ENCODE data around the gene DENND4A.
A peak's percentile ranks its signal among the peaks of the same experiment; 100 is the strongest.
"Not testable (repeated sequence)": the region's sequence is repeated elsewhere in the genome, so short reads cannot be mapped to it uniquely, and the experiment has no call there.

The DENND4A gene

GRCh38 chr15:65818927-65819562, 27.0 kb upstream of the DENND4A start:
- DNase-seq = no peak

DNA sequence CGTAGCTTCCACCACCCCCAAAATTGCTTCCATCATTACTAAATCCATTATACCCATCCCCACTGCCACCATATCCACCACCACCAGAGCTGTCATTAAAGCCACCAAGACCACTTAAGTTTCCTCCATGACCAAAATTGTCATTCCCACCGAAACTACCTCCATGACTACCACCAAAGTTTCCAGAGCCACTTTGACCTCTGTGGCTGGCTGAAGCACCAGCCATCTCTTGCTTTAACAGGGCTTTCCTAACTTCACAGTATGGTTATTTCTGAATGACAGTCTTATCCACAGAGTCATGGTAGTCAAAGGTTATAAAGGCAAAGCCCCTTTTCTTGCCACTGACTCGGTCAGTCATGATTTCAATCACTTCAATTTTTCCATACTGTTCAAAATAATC, 24.3 kb upstream of the DENND4A start:
- no peak for DNase-seq

DNA sequence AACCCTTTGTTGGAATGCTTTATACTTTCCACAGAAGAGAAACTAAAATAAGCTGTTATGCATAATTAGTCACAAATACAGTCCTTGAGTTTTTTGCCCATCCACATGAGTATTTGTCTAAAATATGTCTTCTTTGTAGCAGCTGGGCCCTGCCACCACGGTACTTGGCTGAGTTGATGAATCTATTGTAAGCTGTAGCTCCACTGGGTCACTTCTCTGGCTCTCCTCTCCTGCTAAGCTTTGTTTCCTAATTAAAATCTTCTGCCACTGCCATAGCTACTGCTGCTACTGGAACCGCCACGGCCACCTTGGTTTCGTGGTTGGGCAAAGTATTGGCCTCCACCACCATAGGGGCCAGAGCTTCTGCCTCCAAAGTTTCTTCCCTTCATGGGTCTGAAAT, 23.9 kb upstream of the DENND4A start:
- not testable (repeated sequence) for DNase-seq

DNA sequence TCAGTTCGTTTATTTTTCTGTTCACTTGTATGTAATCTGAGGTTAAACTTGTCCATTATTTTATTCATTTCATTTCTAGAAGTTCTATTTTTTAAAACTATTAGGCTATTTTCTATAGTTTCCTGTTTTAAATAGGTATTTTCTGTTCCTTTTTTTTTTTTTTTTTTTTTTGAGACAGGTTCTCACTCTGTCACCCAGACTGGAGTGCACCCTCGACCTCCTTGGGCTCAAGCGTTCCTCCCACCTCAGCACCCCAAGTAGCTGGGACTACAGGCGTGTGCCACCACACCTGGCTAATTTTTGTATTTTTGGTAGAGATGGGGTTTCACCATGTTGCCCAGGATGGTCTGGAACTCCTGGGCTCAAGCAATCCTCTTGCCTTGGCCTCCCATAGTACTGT, 22.2 kb upstream of the DENND4A start:
- DNase-seq = not testable (repeated sequence)

- no peak for DNase-seq
Measured at GRCh38 chr15:65812916-65813315, 20.8 kb upstream of the DENND4A start.

DNA sequence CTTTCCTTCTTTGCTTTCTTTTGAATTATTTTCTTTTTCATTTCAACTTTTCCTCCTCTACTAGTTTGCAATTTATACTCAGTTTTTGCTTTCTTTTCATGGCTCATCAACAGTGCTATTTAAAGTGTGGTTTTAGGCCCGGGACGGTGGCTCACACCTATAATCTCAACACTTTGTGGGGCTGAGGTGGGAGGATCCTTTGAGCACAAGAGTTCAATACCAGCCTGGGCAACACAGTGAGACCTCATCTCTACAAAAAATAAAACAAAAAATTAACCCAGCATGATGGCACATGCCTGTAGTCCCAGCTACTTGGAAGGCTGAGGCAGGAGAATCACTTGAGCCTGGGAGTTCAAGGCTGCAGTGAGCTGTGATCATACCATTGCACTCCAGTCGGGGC, 20.4 kb upstream of the DENND4A start:
- DNase-seq = no peak

DNA sequence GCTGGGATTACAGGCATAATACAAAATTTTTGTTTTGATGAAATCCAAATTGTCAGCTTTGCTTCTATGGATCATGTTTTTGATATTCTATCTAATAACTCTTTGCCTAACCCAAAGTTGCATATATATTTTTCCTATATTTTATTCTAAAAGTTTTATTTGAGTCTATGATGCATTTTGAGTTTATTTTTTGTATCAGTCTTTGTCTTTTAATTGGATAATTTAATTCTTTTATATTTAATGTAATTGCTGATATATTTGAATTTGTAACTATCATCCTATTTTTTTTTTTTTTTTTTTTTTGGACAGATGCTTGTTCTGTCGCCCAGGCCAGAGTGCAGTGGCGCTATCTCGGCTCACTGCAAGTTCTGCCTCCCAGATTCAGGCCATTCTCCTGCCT, 19.7 kb upstream of the DENND4A start:
- no peak for DNase-seq

- DNase-seq = not testable (repeated sequence)
Measured at GRCh38 chr15:65811011-65811733, 19.1 kb upstream of the DENND4A start.

- no peak for DNase-seq
Measured at GRCh38 chr15:65806397-65806796, 14.3 kb upstream of the DENND4A start.

GRCh38 chr15:65805019-65805745, 13.1 kb upstream of the DENND4A start:
- no peak for DNase-seq

- no peak for DNase-seq
Measured at GRCh38 chr15:65804252-65804931, 12.3 kb upstream of the DENND4A start.

- no peak for DNase-seq
Measured at GRCh38 chr15:65801229-65801805, 9.2 kb upstream of the DENND4A start.

DNA sequence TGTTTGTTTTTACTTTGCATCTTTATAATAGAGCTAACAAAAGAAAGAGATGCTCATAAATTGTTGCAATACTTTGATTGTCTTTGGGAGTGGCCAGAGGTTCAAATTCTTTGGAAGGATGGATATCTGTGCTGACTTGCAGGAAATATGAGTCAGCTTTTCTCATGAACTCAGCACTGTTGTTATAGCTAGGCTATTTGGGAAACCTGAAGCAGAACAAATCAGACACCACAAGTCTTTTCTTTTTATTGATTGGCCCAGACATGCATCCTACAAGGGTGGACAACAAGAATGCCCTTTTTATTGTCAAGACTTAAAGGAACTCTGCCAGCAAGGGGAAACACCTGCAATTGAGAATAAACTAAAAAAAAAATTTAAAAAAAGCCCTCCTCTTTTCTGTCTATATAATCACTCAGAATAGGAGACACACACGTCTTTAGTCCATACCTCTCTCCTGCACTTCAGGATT, 4.6 kb upstream of the DENND4A start:
- no peak for DNase-seq

DNA sequence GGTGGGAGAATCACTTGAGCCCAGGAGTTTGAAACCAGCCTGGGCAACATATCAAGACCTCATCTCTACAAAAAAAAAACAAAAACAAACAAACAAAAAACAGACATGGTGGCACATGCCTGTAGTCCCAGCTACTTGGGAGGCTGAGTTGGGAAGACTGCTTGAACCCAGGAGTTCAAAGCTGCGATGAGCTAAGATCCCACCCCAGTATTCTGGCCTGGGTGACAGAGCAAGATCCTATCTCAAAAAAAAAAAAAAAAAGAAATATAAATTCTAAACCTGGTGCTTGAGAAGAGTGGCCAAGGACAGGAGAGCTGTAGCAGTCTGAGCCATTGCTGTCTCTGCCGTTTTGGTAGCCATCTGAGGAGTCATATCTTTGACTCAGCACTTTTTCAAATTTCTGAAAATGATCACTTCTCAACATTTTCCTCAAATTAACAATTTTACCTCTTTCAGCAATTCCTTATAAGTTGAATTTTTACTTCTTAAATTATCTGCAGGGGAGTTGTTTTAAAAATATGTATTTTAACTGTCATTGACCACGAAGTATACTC, 3.6 kb upstream of the DENND4A start:
- no peak for DNase-seq

- DNase-seq = no peak
Measured at GRCh38 chr15:65793818-65794104, 1.7 kb upstream of the DENND4A start.

DNA sequence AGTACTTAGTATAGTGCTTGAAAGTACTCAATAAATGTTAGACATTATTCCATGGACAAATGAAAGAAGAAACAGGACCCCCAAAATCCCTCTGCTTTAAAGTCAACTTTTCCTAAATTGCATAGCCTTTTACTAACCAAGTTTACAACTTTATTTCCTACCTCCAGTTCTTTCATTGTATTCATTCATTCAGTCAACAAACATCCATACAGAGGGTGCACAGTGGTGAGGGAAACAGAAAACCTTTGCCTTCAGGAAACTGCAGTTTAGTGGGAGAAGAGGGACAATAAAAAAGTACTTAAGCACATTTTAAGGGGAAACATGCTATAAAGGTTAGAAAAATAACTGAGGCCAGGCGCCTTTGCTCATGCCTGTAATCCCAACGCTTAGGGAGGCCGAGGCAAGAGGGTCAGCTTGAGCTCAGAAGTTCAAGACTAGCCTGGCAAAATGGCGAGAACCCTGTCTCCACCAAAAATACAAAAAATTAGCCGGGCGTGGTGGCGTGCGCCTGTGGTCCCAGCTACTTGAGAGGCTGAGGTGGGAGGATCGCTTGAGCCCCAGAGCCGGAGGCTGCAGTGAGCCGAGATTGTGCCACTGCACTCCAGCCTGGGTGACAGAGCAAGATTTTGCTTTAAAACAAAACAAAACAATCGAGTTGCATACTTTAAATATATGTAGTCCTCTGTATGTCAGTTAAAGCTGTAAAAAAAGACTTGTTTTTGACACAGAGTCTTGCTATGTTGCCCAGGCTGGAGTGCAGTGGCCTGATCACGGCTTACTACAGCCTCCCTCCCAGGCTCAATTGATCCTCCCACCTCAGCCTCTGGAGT, 1.1 kb upstream of the DENND4A start:
- DNase-seq = no peak

DNA sequence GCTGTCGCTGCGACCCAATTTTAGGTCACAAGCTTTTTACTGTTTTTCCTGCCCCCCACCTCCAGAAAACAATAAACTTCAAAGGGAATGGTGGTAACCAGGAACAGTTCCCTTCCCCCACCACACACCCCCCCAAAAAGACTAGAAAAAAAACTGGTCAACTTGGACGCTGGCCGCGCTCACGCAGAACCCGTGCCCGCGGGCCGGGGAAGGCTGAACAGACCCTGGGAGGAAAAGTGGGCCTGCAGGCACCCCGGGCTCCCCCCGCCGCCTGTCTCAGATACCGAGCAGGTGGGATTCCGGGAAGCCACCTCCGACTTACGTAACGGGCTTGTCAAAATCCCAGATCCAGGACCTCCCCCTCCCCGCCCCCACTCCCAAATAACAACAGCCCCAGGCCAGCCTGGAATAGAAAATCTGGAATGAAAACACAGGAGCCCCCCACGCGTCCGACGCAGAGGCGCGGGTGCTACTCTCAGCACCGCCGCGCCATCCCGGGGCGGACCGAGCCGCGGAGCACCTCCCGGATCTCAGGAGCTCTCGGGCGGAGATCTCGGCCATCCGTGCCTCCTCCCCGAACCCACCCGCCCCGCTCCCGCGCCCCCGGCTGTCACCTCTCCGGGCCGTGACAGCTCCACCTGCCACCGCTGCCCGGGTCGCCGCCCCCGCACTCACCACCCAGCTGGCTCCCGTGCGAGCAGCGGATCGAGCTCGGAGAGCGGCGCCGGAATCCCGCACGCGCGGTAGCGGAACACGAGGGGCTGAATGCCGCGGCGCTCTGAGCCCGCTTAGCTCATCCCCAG, 557 bp downstream of the DENND4A start:
- DNase-seq = peak in 2 of 4 experiments; percentile 28 to 36

- no peak for DNase-seq
Measured at GRCh38 chr15:65790694-65791334, 1.3 kb downstream of the DENND4A start.

DNA sequence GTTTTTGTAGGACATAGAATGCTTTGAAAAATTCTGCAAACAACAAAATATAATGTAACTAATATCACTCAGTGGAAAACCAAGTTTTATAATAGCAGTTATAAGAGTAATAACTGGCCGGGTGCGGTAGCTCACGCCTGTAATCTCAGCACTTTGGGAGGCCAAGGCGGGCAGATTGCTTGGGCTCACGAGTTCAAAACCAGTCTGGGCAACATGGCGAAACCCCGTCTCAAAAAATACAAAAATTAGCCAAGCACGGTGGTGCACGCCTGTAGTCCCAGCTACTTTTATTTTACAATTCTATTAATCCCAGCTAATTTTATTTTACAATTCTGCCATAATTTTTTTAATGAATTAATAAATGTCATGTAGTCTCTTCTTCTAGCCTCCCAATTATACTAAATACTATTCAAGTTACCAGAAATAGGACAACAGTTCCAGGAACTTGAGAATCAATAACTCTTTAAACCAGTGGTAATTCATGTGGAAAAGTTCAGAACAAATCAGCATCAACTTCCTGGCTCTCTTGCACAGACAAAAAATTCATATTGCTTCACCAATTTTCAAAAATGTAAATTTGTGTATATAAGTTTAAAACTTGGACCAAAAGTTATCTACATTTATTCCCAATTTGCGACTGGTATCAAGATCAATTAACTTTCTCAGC, 2.2 kb downstream of the DENND4A start:
- no peak for DNase-seq

DNA sequence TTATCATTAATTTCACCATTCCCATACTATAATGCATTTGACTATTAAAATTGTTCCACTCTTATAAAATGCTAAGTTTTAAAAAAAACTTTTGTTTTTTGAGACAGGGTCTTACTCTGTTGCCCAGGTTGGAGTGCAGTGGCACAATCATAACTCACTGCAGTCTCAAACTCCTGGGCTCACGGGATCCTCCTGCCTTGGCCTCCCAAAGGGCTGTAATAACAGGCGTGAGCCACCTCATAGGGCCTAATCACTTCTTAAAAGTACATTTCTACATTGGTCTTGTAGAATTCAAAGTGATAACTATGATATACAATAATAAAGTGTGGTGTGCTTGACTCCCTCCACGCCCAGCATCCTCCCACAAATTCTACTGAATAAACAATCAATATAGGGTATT, 3.0 kb downstream of the DENND4A start:
- no peak for DNase-seq
